Type B pancreatic cell (in vitro differentiated cells): ENCODE measurements around the gene LHCGR. TPM values are rescaled to one million over a fixed set of nuclear protein-coding genes. Genes with fewer than 3 reads are reported as not detected.
A peak's percentile ranks its signal among the peaks of the same experiment; 100 is the strongest.

ENCODE experiments used
- DNase-seq: peaks from one replicate; pipeline ENCODE4 v3.0.0; 2021; ENCODE audit warnings: mixed read lengths; ENCODE audit not compliant: unreplicated experiment; ENCODE audit errors: extremely low spot score
- H3K27ac Mint-ChIP-seq: 2 replicates; pipeline ENCODE4 v1.8.0; 2021; ENCODE audit warnings: mild to moderate bottlenecking, mixed read lengths
- H3K27me3 Mint-ChIP-seq: 2 replicates; pipeline ENCODE4 v1.8.0; 2021; ENCODE audit warnings: mixed read lengths
- H3K36me3 Mint-ChIP-seq: 2 replicates; pipeline ENCODE4 v1.8.0; 2021; ENCODE audit warnings: mixed read lengths
- H3K4me1 Mint-ChIP-seq: one replicate; pipeline ENCODE4 v1.8.0; 2021; ENCODE audit warnings: mixed read lengths; ENCODE audit not compliant: unreplicated experiment
- H3K4me3 Mint-ChIP-seq: 2 replicates; pipeline ENCODE4 v1.8.0; 2021; ENCODE audit warnings: mild to moderate bottlenecking, mixed read lengths
- H3K9me3 Mint-ChIP-seq: 2 replicates; pipeline ENCODE4 v1.8.0; 2021; ENCODE audit warnings: mixed read lengths
- CTCF ChIP-seq: fragments of 200-600 bp; sonication (generic); conservative IDR thresholded peaks from 2 replicates; pipeline ENCODE4 v1.5.0; 2021; ENCODE audit warnings: antibody characterized with exemption, mild to moderate bottlenecking
- total RNA-seq: library from RNA; stranded (reverse); gene quantifications from 2 replicates; pipeline ENCODE4 v1.2.1, GENCODE V29; 2021; ENCODE audit warnings: low replicate concordance

Gene LHCGR
- total RNA-seq, 1 donor from 2014 or later, result 0.92 TPM

GRCh38 chr2:48691935-48692691 is 63.4 kb downstream of the LHCGR start:
- no peak for DNase-seq
- TF ChIP-seq CTCF, result no peak
- no peaks in the 10 kb centered on the region for H3K9me3 Mint-ChIP-seq
- no peaks in the 10 kb centered on the region for H3K36me3 Mint-ChIP-seq
- H3K27me3 Mint-ChIP-seq, result no peaks in the 10 kb centered on the region
- H3K27ac Mint-ChIP-seq, result peak overlapping the region; percentile 2
- peaks cover 15% of the 10 kb centered on the region for H3K4me1 Mint-ChIP-seq
- H3K4me3 Mint-ChIP-seq, result no peak overlapping the region

- DNase-seq, result no peak
- Mint-ChIP-seq H3K9me3 (no peaks in the 10 kb centered on the region), H3K4me3 (no peak overlapping the region), H3K4me1 (no peaks in the 10 kb centered on the region), H3K27ac (no peak overlapping the region), H3K36me3 (no peaks in the 10 kb centered on the region), H3K27me3 (no peaks in the 10 kb centered on the region)
- no peak for TF ChIP-seq CTCF
These were observed 70.4 kb downstream of the LHCGR start for GRCh38 chr2:48685126-48685525.

- Mint-ChIP-seq H3K27ac (no peak overlapping the region), H3K4me3 (no peak overlapping the region), H3K36me3 (no peaks in the 10 kb centered on the region)
These were observed 78.1 kb downstream of the LHCGR start for GRCh38 chr2:48677450-48677849.

GRCh38 chr2:48674933-48675332 is 80.6 kb downstream of the LHCGR start:
- no peak for TF ChIP-seq CTCF
- DNase-seq, result no peak
- Mint-ChIP-seq H3K27me3 (no peaks in the 10 kb centered on the region), H3K9me3 (no peaks in the 10 kb centered on the region), H3K4me3 (no peak overlapping the region), H3K36me3 (no peaks in the 10 kb centered on the region), H3K4me1 (no peaks in the 10 kb centered on the region), H3K27ac (no peak overlapping the region)

More at GRCh38 chr2:48677450-48677849, 78.1 kb downstream of the LHCGR start:
- TF ChIP-seq CTCF, result no peak
- DNase-seq, result no peak
- Mint-ChIP-seq H3K27me3 (no peaks in the 10 kb centered on the region), H3K9me3 (no peaks in the 10 kb centered on the region), H3K4me1 (no peaks in the 10 kb centered on the region)

- DNase-seq, result no peak
- no peak for TF ChIP-seq CTCF
- Mint-ChIP-seq H3K4me3 (no peak overlapping the region), H3K4me1 (no peaks in the 10 kb centered on the region), H3K36me3 (no peaks in the 10 kb centered on the region), H3K9me3 (no peaks in the 10 kb centered on the region), H3K27me3 (no peaks in the 10 kb centered on the region), H3K27ac (peak overlapping the region; percentile 63)
These were observed 81.9 kb downstream of the LHCGR start for GRCh38 chr2:48673581-48673980.

- H3K9me3 Mint-ChIP-seq, result no peaks in the 10 kb centered on the region
- no peak overlapping the region for H3K27ac Mint-ChIP-seq
- no peak for TF ChIP-seq CTCF
- no peaks in the 10 kb centered on the region for H3K27me3 Mint-ChIP-seq
- H3K36me3 Mint-ChIP-seq, result no peaks in the 10 kb centered on the region
- H3K4me1 Mint-ChIP-seq, result no peaks in the 10 kb centered on the region
- DNase-seq, result no peak
- H3K4me3 Mint-ChIP-seq, result no peak overlapping the region
These were observed 86.5 kb downstream of the LHCGR start for GRCh38 chr2:48668992-48669391.
